A549 treated with DMSO at 1 μM for 4 hours (cell line): ENCODE data around the gene NLN. TPM values are rescaled to one million over a fixed set of nuclear protein-coding genes. Genes with fewer than 3 reads are reported as not detected.

Source experiments
- total RNA-seq: library from RNA; stranded (reverse); fragments of 200-300 nt; extraction: Qiagen RNA extraction; gene quantifications from 5 replicates; pipeline ENCODE4 v1.2.3, GENCODE V29; 2022; ENCODE audit warnings: low read depth

The NLN gene
- 54.2 to 78.1 TPM (median 67.9 TPM) in 5 replicates for total RNA-seq

DNA sequence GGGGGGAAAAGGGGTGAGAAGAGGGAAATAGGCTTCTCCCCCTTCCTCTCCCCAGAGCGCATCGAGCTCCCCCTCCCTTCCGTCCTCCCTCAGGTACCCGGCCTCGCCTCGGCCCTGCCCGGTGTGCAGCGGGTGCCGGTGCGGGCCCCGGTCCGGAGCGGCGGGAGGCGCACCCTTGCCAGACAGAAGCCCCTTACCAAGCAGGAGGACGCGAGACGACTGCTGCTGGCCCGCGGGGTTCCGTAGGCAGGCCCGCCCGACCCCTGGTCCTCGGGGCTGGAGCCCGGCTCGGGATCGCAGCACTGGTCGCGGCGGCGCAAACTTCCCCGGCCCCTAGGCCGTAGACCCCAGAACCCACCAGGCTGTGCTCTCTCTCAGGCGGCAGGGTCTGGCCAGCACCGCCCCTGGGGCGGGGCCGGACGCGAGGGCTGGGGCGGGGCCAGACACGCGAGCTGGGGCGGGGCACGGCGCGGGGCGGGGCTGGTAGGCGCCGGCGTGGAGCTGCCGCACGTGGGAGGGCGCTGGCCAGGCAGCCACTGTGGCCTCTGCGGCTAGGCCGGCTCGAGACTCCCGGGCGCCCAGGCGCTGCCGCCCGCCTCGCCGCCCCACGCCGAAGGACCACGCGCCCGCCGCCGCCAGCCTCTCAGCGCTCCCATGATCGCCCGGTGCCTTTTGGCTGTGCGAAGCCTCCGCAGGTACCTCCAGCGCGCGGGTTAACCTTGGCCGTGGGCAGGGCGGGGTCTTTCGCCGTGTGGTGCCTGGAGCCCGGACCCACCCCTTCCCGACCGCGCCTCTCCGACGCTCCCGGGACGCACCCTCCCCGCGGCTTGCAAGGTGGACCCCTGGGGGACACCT, at the start of gene NLN, which contains the start of gene SGTB:
Gene NLN, plus strand, starts transcription at position 486 of the 855 bp plus-strand sequence. Its CDS starts 169 bp downstream, at position 655.
Gene SGTB, minus strand, starts transcription at position 390 of the 855 bp plus-strand sequence. CDS start 1,302 bp downstream, outside the sequence.

Other genes with a start within 250 kb of the NLN start
- 0.05 to 0.18 TPM (median 0.08 TPM) in 5 replicates for gene ADAMTS6, start 240.3 kb upstream of the NLN start, total RNA-seq
- gene CENPK, start 159.0 kb upstream of the NLN start, total RNA-seq = 24.5 to 36.9 TPM (median 33.5 TPM) in 5 replicates
- gene PPWD1, start 158.9 kb upstream of the NLN start, total RNA-seq = 18.7 to 21.2 TPM (median 20.6 TPM) in 5 replicates
- gene TRIM23, start 97.9 kb upstream of the NLN start, total RNA-seq = 6.3 to 9.2 TPM (median 7.9 TPM) in 5 replicates
- 2.1 to 3.0 TPM (median 2.4 TPM) in 5 replicates for gene SHLD3, start 97.2 kb upstream of the NLN start, total RNA-seq
- gene TRAPPC13, start 97.2 kb upstream of the NLN start, total RNA-seq = 12.3 to 15.2 TPM (median 13.6 TPM) in 5 replicates
- 6.6 to 11.4 TPM (median 8.8 TPM) in 5 replicates for gene SGTB, start 96 bp upstream of the NLN start, total RNA-seq
- gene ERBIN, start 204.4 kb downstream of the NLN start, total RNA-seq = 24.7 to 35.7 TPM (median 33.8 TPM) in 5 replicates